Cardiac muscle cell (in vitro differentiated cells and primary cell): ENCODE data around the gene PLA2G6. TPM values are rescaled to one million over a fixed set of nuclear protein-coding genes. Genes with fewer than 3 reads are reported as not detected.

Source experiments
- DNase-seq, 2 donors: peaks; one replicate each; pipeline versions ENCODE4 v3.0.0 to v3.0.0-alpha.2; 2010 to 2017; ENCODE audit warnings: low read depth in 1 of 2, low spot score in 1 of 2
- H3K27ac ChIP-seq: fragments of 200-600 bp; sonication (generic); 2 replicates; pipeline ENCODE4 v1.5.1; 2016
- H3K27me3 ChIP-seq: fragments of 200-600 bp; sonication (generic); 2 replicates; pipeline ENCODE4 v1.6.0; 2016; ENCODE audit warnings: control low read depth
- H3K36me3 ChIP-seq: fragments of 200-600 bp; sonication (generic); 2 replicates; pipeline ENCODE4 v1.5.1; 2016; ENCODE audit warnings: control low read depth
- H3K4me1 ChIP-seq: fragments of 200-600 bp; sonication (generic); 2 replicates; pipeline ENCODE4 v1.8.1; 2017; ENCODE audit warnings: low read depth, mild to moderate bottlenecking, mixed run types
- H3K4me3 ChIP-seq: fragments of 200-600 bp; sonication (generic); 2 replicates; pipeline ENCODE4 v1.5.1; 2016; ENCODE audit warnings: mild to moderate bottlenecking
- H3K9me3 ChIP-seq: fragments of 200-600 bp; sonication (generic); 2 replicates; pipeline ENCODE4 v1.5.1; 2017; ENCODE audit warnings: low read depth, mild to moderate bottlenecking, control low read depth
- CTCF ChIP-seq: IDR thresholded peaks from 2 replicates; pipeline ENCODE4 v1.5.1; 2012; ENCODE audit warnings: low read depth, mild to moderate bottlenecking, low read length
- polyA plus RNA-seq: library from polyadenylated mRNA; unstranded; fragments of >200 nt; fragmentation: Nextera tagmentation; extraction: Ambion mirVana; gene quantifications from 2 replicates; pipeline ENCODE4 v1.2.1, GENCODE V29; 2016
- total RNA-seq: library from RNA; depleted of rRNA; stranded (reverse); fragments of >200 nt; gene quantifications from 2 replicates; pipeline ENCODE4 v1.2.3, GENCODE V29; 2016

PLA2G6 gene
- total and polyA plus RNA-seq, 2 experiments from 2014 or later: 30.9 to 41.5 TPM

GRCh38 chr22:38190581-38190980, 9.0 kb upstream of the PLA2G6 start:
- no peak for TF ChIP-seq CTCF
- DNase-seq: no peak
- Histone ChIP-seq H3K4me3 (no peak overlapping the region), H3K36me3 (no peaks in the 10 kb centered on the region), H3K9me3 (no peaks in the 10 kb centered on the region), H3K4me1 (peaks cover 5% of the 10 kb centered on the region), H3K27ac (no peak overlapping the region), H3K27me3 (no peaks in the 10 kb centered on the region)

- no peaks in the 10 kb centered on the region for H3K9me3 ChIP-seq
- H3K4me1 ChIP-seq: peaks cover 5% of the 10 kb centered on the region
- TF ChIP-seq CTCF: no peak
- DNase-seq: no peak
- no peak overlapping the region for H3K4me3 ChIP-seq
- no peaks in the 10 kb centered on the region for H3K36me3 ChIP-seq
- no peak overlapping the region for H3K27ac ChIP-seq
- no peaks in the 10 kb centered on the region for H3K27me3 ChIP-seq
Measured at GRCh38 chr22:38189104-38189503, 7.5 kb upstream of the PLA2G6 start.

- H3K4me3 ChIP-seq: no peak overlapping the region
- no peaks in the 10 kb centered on the region for H3K4me1 ChIP-seq
- no peaks in the 10 kb centered on the region for H3K9me3 ChIP-seq
- DNase-seq: peak in 1 of 2 donors; percentile 71
- no peak overlapping the region for H3K27ac ChIP-seq
- TF ChIP-seq CTCF: no peak
- H3K27me3 ChIP-seq: no peaks in the 10 kb centered on the region
- H3K36me3 ChIP-seq: no peaks in the 10 kb centered on the region
Measured at GRCh38 chr22:38187413-38188212, 6.0 kb upstream of the PLA2G6 start.

- no peak overlapping the region for H3K27ac ChIP-seq
- no peaks in the 10 kb centered on the region for H3K4me1 ChIP-seq
- H3K9me3 ChIP-seq: no peaks in the 10 kb centered on the region
- TF ChIP-seq CTCF: no peak
- DNase-seq: no peak
- no peak overlapping the region for H3K4me3 ChIP-seq
- no peaks in the 10 kb centered on the region for H3K27me3 ChIP-seq
- H3K36me3 ChIP-seq: no peaks in the 10 kb centered on the region
Measured at GRCh38 chr22:38186429-38186828, 4.8 kb upstream of the PLA2G6 start.

GRCh38 chr22:38184788-38185187, 3.2 kb upstream of the PLA2G6 start:
- H3K4me3 ChIP-seq: no peak overlapping the region
- no peaks in the 10 kb centered on the region for H3K27me3 ChIP-seq
- H3K9me3 ChIP-seq: no peaks in the 10 kb centered on the region
- no peak overlapping the region for H3K27ac ChIP-seq
- DNase-seq: no peak
- H3K36me3 ChIP-seq: no peaks in the 10 kb centered on the region
- peaks cover 4% of the 10 kb centered on the region for H3K4me1 ChIP-seq
- no peak for TF ChIP-seq CTCF
